M059J (cell line): Measurements from ENCODE around the gene ERMARD. TPM values are rescaled to one million over a fixed set of nuclear protein-coding genes. Genes with fewer than 3 reads are reported as not detected.
A peak's percentile ranks its signal among the peaks of the same experiment; 100 is the strongest.

Experiments
- DNase-seq: peaks from one replicate; pipeline ENCODE4 v3.0.0-alpha.2; 2012; ENCODE audit warnings: low read depth
- total RNA-seq: library from RNA; depleted of rRNA; stranded (reverse); fragments of >200 nt; shearing (Covaris generic); gene quantifications from 2 replicates; pipeline ENCODE4 v1.2.3, GENCODE V29; 2014

Gene ERMARD
- total RNA-seq, 1 experiment from 2014 or later: 9.5 TPM

DNA sequence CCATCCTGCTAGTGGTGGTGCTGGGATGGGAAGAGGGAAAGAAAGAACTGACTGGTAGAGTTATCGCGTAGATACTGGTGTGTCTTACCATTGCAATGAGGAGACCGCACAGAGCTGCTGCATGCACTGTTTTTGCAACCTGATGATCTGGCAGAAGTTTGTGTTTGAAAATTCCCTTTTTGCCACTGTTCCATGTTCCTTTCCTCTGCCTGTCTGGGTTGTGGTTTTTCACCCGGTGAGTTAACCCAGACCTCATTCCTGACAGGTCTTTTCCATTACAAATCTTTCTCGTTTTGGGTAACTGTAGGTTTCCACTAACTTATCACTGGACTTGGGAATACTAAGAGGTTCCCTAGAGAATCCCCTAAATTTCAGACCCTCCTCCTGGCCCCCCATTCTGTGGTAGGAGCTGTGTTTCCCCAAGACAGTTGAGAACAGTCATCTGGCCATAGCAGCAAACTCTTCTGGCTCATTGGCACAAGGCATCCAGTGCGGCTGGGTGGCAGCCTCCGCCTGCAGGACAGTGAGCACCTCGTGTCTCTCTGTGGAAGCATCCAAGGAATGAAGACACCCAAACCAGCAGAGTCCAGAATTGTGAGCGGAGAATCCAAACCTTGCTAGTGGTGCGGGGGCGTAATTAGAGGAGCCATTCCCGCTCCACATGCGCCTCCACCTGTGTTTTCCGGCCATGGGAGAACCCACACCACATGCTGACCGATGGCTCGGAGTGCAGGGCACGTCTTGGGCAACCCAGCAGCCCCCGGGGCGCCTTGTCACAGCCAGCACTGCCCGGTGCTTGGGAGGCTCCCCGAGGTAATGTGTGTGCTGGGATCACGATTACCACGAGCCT lies 32.8 kb downstream of the ERMARD start:
- peak; percentile 40 for DNase-seq

DNA sequence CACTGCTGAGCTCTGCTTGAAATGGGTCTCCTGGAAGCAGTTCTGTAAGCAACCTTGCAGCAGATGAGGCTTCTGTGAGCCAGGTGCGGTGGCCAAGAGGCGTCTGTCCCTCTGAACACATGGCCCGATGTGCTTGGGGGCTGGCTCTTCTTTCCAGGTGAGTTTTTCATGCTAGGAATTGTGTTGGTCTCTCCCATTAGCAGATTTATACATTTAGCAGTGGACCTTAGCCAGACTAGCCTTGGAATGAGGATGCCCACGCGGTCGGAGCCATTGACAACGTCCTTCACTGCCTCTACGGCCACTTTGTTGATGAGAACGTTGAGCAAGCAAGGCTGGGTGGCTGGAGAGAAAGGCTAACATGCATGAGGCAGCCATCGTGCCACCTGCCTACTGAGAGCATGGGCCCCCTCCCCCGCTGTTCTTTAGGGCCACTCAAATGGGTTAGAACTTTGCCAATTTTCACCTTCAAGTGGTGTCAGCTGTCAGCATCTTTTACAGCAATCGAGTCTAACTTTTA lies 33.5 kb downstream of the ERMARD start:
- DNase-seq: no peak

DNA sequence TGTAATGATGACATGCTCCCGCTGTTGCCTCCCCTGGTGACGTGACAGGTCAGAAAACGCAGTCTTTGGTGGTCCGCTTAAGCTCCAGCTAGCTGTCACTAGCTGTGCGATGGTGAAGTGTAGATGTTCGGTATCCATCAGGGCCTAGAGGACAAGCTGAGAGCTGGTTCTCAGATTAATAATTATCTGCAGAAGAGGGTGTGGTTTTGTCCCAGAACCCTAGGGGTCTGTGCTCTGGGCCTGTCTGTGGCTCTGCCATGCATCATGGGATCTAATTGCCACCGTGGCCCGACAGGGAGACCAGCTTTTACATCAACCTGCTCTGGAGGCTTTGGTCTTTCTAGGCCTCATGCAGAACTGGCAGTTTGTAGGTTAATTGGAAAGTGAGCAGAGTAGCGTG lies 34.1 kb downstream of the ERMARD start:
- no peak for DNase-seq

DNA sequence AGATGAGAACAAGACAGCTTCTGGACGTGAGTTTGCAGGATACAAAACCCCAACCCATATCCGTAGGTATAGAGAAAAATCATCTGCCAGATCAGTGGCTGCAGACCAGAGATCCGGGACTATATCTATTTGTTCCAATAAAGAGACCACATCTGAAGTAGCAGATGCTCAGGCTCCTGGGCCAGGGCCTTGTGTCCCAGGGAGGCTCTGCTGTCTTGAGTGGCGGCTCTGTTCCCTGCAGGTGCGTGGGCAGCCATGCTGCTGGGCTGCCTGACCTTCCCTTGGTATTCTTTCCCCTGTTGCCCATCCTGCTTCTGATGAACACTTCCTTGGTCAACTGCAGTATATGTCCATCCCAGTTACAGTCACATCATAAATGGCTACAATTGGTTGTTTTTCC lies 34.9 kb downstream of the ERMARD start:
- no peak for DNase-seq

DNA sequence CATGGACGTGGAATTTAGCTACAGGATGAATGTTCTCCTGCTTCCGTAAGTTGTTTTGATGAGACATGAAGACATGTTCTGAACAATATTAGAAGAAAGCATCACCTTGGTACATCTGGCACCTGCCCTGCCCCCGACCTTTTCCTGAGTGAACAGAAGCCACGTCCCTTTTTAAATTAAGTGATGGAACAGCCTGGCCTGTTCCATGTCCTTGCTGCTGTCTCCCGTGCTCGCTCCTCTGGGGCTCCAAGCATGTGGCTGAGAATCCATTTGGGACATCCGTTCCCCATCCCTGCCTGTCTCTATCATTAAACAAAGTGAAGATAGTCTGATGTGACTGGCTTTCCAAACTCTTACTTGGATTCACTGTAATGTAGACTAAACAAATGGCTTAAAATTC lies 36.4 kb downstream of the ERMARD start:
- no peak for DNase-seq

DNA sequence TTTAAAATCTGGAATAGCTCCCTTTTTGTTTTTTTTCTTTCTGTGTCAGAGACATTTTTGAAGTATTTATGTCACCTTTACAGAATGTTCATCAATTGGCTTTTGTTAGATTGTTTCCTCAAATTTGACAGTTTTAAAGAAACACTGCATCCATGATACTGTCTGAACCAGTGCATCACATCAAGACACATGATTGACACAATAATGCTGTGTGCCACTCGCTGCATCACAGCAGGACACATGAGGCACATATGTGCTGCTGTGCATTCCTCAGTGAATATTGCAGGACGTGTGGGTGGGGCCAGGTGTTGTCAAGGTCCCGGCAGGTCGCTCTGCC lies 37.4 kb downstream of the ERMARD start:
- DNase-seq: no peak

DNA sequence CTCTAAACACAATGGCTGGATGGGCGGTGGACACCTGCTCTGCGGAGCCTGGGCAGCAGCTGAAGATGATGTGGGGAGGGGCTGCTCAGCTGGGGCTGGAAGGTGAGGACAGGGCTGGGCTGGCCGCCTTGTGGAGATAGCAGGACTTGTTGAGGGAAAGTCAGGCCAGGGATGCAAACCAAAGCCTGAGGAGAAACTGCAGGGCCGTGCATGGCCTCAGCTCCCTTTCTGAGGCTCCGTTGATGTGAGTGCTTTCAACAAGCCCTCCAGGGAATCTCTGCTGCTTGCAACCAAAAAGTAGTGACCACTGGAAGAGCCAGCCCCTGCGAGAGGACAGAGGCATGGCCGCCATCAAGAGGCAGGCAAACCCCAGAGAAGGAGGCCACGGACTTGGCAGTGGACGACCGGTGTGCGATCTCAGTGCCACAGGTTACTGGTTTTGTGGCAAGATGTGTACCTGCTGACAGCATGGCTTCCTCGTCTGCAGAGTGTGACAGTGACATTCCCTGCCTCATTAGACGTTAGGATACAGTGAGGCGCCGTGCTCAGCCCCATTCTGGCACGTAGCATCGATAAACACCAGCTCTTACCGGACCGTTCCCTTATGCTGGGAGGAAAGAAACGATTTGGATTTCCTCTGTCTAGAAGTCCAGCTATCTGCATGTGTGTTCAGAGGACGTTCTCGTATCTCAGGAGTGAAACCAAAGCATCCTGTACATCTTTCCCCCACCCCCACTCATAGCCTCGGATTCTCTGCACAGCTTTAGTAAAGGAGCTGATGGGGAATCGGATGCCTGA lies 37.9 kb downstream of the ERMARD start:
- no peak for DNase-seq

DNA sequence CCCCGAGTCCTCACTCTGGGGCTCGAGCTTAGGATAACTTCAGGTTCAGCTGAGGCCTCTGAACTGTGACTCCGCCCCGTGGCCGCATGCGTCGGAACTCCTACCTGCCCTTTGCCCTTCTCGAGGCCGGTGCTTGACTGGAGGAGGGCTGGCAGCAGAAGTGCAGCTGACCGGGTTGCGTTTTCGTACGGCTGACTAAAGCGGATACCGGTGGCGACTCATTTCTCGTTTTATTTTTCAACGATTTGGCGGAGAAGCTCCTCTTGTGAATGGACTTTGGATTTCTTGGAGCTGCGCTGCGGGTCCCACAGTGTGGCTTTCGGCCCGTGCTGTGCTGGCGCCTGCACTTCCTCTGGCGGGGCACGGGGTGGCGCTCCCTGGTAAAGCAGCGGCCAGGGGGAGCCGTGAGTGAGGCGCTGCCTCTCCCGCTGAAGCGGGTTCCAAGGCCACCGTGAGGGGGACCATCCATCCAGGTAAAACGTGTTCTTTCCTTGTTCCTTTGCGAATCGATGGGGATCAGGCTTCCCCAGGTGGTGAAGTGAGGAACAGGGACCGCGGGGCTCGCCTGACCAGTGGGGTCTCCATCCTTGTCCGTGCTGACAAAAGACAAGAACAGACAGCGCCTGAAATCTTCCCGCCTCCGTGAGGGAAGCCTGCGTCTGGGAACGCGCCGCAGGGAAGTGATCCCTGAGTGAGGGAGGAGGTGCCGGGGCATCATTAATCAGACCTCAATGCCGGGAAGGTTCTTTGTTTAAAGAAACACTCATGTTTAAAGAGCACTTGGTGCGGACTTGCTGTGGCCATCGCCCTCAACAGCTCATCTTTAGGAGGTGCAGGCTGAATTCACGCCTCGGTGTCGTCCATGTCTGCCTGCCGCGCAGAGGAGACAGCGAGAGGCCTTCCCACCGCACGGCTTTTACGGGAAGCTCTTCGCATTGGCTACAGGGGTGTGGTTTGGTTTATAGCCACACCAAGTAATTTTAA lies 38.8 kb downstream of the ERMARD start:
- peak; percentile 70 for DNase-seq

DNA sequence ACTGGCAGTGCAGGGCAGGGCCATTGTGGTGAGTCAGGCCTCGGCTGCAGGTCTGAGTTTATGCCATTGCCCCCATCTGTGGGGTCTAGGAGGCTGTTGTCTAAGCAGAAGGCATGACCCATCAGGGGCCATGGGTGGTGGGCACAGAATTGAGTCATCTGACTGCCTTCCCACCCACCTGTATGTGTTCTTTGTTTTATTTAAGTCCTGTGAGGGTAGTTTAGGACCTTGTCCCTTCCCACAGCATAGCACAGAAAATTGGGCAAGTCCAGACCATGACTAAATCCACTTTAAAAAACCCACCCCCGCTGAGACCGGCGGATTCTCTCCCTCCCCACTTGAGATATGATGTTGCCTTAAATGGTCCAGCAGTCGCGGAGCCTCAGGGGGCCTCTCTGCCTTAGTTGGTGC lies 40.3 kb downstream of the ERMARD start:
- no peak for DNase-seq

DNA sequence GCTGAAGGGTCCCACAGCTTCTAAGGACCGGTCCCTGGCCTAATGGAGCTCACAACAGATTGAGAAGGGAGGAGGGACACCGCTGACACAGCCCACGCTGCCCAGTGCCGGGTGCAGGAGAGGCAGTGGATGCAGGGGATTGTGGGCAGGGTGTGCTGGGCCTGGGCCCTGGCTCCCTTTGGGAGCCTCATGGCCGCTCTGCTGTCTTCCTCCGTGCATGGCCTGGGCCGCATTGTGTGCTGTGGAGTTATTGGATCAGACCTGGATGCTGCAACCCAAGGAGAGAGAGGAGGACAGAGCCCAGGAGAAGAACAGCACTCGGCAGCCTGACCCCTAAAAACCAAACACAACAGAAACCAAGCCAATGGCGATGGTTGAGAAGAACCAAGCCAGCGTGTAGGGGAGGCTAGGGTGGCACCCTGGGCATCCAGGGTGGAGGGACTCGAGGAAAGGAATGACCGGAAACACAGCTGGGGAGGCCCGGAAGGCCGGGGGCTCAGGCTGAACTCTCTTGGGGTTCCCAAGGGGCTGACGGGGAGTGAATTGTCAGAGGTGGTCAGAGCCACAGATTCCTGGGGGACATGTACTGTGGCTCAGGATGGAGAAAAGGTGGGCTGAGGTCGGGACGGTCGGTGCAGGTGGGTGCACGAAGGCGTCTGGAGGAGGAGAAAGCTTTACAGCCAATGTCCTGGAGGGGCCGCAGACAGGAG lies 41.0 kb downstream of the ERMARD start:
- no peak for DNase-seq

DNA sequence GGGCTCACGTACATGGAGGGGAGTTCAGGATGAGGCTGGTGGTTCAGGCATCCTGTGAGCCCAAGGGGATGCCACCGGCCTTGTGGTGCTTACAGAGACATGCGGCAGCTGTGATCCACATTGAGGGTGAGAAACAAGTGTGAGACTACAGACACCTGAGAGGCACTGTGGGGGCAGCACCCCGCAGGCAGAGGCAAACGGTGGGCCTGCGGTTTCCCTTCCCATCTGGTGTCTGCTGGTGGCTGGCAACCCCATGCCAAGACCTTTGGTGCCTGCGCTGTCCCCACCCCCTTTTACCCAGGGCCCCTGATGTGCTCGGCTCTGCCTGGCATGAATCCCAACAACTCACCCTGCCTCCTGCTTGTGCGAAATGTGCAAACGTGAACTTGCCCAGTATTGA lies 42.0 kb downstream of the ERMARD start:
- no peak for DNase-seq

DNA sequence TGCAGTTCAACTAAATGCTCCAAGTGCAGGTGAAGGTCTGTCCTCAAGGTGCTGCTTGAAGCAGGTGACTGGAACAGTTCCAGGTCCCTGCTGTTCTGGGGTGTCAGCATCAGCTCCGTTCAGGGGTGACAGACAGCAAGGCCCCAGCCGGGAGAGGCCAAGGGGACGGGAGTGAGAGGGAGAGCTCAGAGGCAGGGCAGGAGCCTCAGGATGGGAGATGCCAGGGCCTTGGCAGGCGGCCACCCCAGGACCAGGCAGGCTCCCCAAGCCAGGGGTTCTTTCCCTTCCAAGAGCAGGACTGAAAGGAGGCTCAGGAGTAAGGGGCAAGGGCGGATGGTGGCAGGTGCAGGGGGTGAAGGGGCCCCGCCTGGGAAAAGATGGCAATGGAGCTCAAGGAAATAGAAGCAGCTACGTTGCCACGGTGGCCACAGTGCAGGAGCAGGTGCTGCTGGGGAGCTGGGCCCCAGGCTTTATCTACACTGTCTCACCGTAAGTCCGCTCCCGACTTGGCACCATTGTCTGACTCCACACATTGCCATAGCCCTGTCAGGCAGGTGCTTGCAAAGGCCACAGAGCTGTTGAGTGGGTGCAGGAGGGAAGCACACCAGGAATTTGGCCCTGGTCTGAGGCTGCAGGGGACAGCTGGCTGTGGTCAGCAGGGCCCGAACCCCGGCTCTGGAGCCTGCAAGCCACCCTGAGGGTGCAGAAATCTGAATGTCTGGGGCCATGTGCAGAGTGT lies 43.1 kb downstream of the ERMARD start:
- DNase-seq: no peak

DNA sequence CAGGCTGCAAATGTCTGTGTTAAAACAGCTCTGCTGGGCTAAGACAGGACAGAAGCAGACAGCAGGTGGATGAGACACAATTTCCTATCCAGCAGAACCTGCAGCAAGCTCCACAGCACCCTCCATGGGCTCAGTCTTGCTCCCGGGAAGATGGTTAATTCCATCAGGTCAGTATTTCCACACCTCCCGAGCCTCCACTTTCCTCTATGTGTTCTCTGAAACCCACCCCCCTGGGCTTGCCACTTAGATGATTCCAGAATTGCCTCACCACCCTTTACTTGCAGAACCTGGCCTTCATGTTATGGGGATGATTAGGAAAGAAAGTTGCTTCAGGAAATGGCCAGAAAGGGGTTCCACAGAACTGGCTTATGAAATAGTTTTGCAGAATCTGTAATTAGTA lies 43.8 kb downstream of the ERMARD start:
- DNase-seq: no peak

DNA sequence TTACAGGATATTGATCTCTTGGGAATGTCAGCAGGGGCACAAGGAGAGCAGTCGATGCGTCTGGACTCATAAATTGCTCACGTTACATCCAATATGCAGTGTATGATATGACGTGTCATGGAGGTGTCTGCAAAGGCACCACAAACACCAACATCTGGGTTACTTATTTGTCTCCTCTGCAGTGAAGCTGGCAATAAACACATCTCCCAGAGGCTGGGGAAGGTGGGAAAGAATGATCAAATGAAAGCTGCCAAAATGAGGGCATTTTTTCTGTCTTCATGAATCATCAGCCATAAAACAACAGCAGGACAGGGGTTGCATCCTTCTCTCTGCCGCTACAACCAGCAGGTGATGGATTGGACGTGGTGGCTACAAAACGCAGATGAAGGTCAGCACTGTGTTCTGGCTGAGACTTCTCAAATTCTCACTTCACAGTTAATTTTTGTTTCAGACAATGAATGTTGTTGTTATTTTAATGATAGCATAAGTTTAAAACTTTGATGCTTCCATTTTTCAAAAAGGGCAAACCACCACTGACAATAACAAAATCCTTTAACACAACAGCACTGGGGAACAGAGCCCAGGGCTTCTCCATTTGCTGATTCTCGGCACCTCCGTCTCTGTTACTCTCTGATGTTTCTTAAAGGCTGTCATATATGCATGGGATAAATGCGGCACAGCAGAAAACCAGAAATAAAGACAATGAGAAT lies 47.5 kb downstream of the ERMARD start:
- DNase-seq: no peak

DNA sequence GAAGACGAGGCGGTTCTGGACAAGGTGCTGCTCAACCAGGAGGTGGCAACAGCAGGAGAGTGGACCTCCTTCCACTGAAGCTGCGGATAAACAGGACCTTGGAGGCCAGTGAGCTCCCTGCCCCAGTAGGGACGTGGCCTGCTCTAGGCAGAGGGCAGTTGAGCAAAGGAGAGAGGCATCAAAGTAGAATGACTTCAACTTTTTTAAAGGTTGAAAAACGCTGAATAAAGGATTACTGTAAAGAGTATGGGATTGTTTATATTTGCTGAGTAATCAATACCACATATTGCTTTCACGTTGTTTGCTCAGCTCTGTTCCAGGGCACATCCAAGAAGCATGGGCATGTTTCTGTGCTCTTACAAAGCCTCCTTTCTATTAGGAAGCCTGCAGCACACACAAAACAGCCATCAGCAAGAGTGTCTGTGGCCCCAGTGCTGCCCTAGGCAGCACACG lies 48.1 kb downstream of the ERMARD start:
- no peak for DNase-seq

DNA sequence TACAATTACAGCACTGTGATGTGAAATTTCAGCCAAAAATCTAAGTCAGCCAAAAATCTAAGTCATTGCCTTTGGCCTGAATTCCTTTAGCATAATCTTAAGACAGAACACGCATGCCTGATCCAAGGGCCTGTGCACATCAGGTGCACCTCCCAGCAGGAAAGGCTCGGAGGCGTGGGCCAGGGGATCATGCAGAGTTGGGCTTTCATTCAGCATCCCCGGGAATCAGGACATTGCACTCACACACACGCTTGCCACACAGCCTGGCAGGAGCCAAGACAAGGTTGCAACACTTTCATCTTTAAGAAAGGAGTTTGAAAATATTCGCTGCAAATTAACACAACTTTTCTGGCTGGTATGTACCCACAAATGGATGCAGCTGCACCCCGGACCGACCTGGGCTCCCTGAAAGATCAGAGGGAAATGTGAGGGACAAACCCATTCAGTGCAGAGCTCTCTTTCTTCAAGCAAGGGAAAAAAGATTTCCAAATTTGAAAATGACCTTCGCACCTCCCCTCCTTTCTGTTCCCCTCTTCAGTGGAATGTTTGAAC lies 48.8 kb downstream of the ERMARD start:
- DNase-seq: no peak

DNA sequence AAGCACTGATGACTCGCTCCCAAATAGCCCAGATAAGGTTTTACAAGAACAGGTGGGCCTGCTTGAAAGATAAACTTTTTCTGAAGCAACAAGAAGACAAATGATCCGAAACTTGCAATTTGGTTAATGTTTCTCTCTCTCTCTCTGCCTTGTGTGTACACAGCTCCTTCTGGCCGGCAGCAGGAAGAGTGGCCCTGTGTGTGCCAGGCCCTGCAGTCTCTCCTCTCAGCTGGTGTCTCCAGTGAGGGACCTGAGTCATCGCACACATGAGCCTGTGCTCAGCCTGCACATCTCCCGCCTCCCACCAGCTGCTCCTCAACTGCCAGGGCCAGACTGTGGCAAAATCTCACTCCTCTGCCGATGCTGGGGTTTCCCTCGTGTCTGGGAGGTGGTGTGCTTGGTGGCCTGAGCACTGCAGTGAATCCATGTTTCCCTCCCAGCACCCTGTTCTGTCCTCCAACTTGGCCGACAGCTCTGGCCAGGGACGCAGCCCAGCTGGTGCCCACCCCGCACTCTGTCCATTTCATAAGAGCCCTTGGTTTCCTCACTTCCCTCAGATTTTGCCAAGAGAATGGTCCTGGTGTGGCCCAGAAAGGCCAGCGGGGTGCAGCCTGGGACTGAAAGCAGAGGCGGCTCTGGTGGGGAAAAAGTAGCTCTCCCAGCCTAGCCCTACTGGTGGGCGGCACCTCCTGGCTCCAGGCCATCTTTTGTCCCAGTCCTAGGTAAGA lies 49.4 kb downstream of the ERMARD start:
- peak; percentile 69 for DNase-seq

DNA sequence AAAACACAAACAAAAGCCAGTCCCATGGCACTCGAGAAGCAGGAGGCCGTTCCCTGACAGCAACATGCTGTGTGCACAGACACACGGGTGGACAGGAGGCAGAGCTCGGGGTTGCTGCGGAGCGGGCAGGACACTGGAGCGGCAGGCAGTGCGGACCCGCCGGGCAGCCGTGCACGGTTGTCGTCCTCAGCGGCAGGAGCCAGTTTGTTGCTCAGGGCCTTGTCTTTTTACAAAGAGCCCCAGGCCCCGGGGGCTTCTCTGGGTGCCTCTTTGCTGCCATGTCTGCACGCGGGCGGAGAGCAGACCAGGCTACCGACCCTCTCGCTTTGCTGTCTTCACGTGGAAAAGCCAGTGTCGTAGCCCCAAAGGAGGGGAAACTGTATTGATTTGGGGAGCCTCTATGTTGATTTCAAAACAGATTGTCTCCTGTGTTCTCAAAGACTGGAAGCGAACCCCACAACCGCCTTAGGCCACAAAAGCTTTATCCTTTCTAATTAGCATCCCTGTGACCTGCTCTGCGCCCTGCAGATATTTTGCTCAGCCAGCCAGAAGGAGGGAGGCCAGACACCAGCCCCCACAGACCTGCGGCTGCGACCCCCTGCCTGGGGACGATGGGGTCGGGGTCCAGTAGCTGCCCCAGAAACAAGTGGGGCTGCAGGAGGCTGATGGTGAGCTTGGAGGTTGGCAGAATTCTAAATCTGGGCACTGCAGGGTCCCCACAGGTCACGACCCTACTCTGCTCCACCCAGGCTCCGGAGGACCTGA lies 50.2 kb downstream of the ERMARD start:
- no peak for DNase-seq
